Measurements from ENCODE around the gene MACF1.
"Not testable (repeated sequence)": the region's sequence is repeated elsewhere in the genome, so short reads cannot be mapped to it uniquely, and the experiment has no call there.

- not testable (repeated sequence) for TF ChIP-seq CTCF (IDR thresholded peaks at IDR 0.05); EZH2phosphoT487 (IDR thresholded peaks at IDR 0.05; ENCODE audit: borderline replicate concordance, low read depth); EP300 (IDR thresholded peaks at IDR 0.05; ENCODE audit: borderline replicate concordance in 1 of 2, low read depth in 1 of 2, low read length in 1 of 2); RAD21 (IDR thresholded peaks at IDR 0.05; ENCODE audit: low read length); RCOR1 (IDR thresholded peaks at IDR 0.05; ENCODE audit: low read length); RFX5 (IDR thresholded peaks at IDR 0.05; ENCODE audit: low read length)
Observed at GRCh38 chr1:39514710-39515124, 310.2 kb downstream of the MACF1 start.

Measured in SK-N-SH (cell line).